HepG2 (cell line): ENCODE results near the gene ACP5. TPM values are rescaled to one million over a fixed set of nuclear protein-coding genes. Genes with fewer than 3 reads are reported as not detected.

Source experiments
- CTCF ChIP-seq: sonication (generic); formaldehyde crosslinking; IDR thresholded peaks from 2 replicates; pipeline ENCODE4 v1.5.0; 2020; ENCODE audit warnings: mild to moderate bottlenecking, missing genetic modification reagents, moderate library complexity
- DNMT3B ChIP-seq: conservative IDR thresholded peaks from 2 replicates; pipeline ENCODE4 v1.6.1; 2016; ENCODE audit warnings: missing biosample characterization, control low read depth
- EED ChIP-seq: sonication (generic); formaldehyde crosslinking; IDR thresholded peaks from 2 replicates; pipeline ENCODE4 v1.5.0; 2020; ENCODE audit warnings: mild to moderate bottlenecking, missing genetic modification reagents
- MBNL3 ChIP-seq: fragments of 250-450 bp; sonication (Bioruptor Pico); conservative IDR thresholded peaks from 2 replicates; pipeline ENCODE4 v1.8.0; 2022; ENCODE audit warnings: mild to moderate bottlenecking, inconsistent platforms
- POGK ChIP-seq: sonication (generic); formaldehyde crosslinking; conservative IDR thresholded peaks from 2 replicates; pipeline ENCODE4 v1.8.0; 2022; ENCODE audit warnings: mild to moderate bottlenecking, moderate library complexity, missing genetic modification reagents
- POLR2A ChIP-seq, 2 experiments: IDR thresholded peaks; 2 replicates each; pipeline ENCODE4 v1.6.1; 2011; ENCODE audit warnings: low read depth in 2 of 2, low read length in 2 of 2, mild to moderate bottlenecking in 1 of 2, moderate library complexity in 1 of 2; ENCODE audit not compliant: insufficient read depth in 1 of 2
- RBAK ChIP-seq: sonication (generic); formaldehyde crosslinking; IDR thresholded peaks from 2 replicates; pipeline ENCODE4 v1.5.1; 2020; ENCODE audit warnings: mild to moderate bottlenecking, missing genetic modification reagents
- SMAD3 ChIP-seq: sonication (generic); formaldehyde crosslinking; IDR thresholded peaks from 2 replicates; pipeline ENCODE4 v1.4.0; 2020; ENCODE audit warnings: missing genetic modification reagents
- SNAPC2 ChIP-seq: sonication (generic); formaldehyde crosslinking; IDR thresholded peaks from 2 replicates; pipeline ENCODE4 v1.8.1; 2022; ENCODE audit warnings: mild to moderate bottlenecking, missing genetic modification reagents
- TERF1 ChIP-seq: sonication (generic); formaldehyde crosslinking; IDR thresholded peaks from 2 replicates; pipeline ENCODE4 v1.8.0; 2022; ENCODE audit warnings: mild to moderate bottlenecking, missing genetic modification reagents, moderate library complexity
- TP53 ChIP-seq: sonication (generic); formaldehyde crosslinking; conservative IDR thresholded peaks from 2 replicates; pipeline ENCODE4 v1.4.0; 2020; ENCODE audit warnings: missing genetic modification reagents
- YY1 ChIP-seq: IDR thresholded peaks from 2 replicates; pipeline ENCODE4 v1.6.1; 2011; ENCODE audit warnings: low read length, low read depth, moderate library complexity, mild to moderate bottlenecking; ENCODE audit not compliant: insufficient read depth, insufficient replicate concordance
- ZBTB25 ChIP-seq: IDR thresholded peaks from 2 replicates; pipeline ENCODE4 v1.6.1; 2018; ENCODE audit warnings: missing genetic modification reagents
- ZBTB7B ChIP-seq: sonication (generic); formaldehyde crosslinking; IDR thresholded peaks from 2 replicates; pipeline ENCODE4 v1.4.0; 2020; ENCODE audit warnings: missing genetic modification reagents
- ZFP41 ChIP-seq: sonication (generic); formaldehyde crosslinking; IDR thresholded peaks from 2 replicates; pipeline ENCODE4 v1.4.0; 2020; ENCODE audit warnings: mild to moderate bottlenecking, missing genetic modification reagents, borderline replicate concordance
- ZNF367 ChIP-seq: sonication (generic); formaldehyde crosslinking; IDR thresholded peaks from 2 replicates; pipeline ENCODE4 v1.4.0; 2020; ENCODE audit warnings: missing genetic modification reagents, borderline replicate concordance
- ZNF615 ChIP-seq: sonication (generic); formaldehyde crosslinking; IDR thresholded peaks from 2 replicates; pipeline ENCODE4 v1.5.0; 2020; ENCODE audit warnings: mild to moderate bottlenecking, missing genetic modification reagents, borderline replicate concordance
- ZNF720 ChIP-seq: sonication (generic); formaldehyde crosslinking; IDR thresholded peaks from 2 replicates; pipeline ENCODE4 v1.4.0; 2020; ENCODE audit warnings: missing genetic modification reagents
- ZNF782 ChIP-seq: sonication (generic); formaldehyde crosslinking; IDR thresholded peaks from 2 replicates; pipeline ENCODE4 v1.4.0; 2020; ENCODE audit warnings: missing genetic modification reagents, mild to moderate bottlenecking, borderline replicate concordance
- ZNF790 ChIP-seq: sonication (generic); formaldehyde crosslinking; IDR thresholded peaks from 2 replicates; pipeline ENCODE4 v1.8.0; 2022; ENCODE audit warnings: missing genetic modification reagents, mild to moderate bottlenecking, borderline replicate concordance
- ZNF839 ChIP-seq: sonication (generic); formaldehyde crosslinking; IDR thresholded peaks from 2 replicates; pipeline ENCODE4 v1.4.0; 2020; ENCODE audit warnings: missing genetic modification reagents, mild to moderate bottlenecking, borderline replicate concordance
- ZSCAN12 ChIP-seq: sonication (generic); formaldehyde crosslinking; IDR thresholded peaks from 2 replicates; pipeline ENCODE4 v1.9.0; 2021; ENCODE audit warnings: mild to moderate bottlenecking, missing genetic modification reagents
- polyA plus RNA-seq, 8 experiments: library from polyadenylated mRNA; depleted of rRNA in 3 of 8; stranded (reverse) in 7 of 8; unstranded in 1 of 8; fragments of >200 nt; fragmentation: Illumina TruSeq in 4 of 8; extraction: Trizol in 4 of 8; gene quantifications; 2 replicates each; pipeline versions ENCODE4 v1.2.1 to v1.2.3, GENCODE V29; 2011 to 2016; ENCODE audit warnings: low read depth in 4 of 8, missing spikeins in 1 of 8, mixed read lengths in 1 of 8; ENCODE audit not compliant: insufficient read depth in 1 of 8
- total RNA-seq, 5 experiments: library from RNA; depleted of rRNA; stranded (reverse); fragments of >200 nt; fragmentation: Illumina TruSeq; extraction: Trizol; gene quantifications; 2 replicates each; pipeline ENCODE4 v1.2.3, GENCODE V29; 2016; ENCODE audit warnings: low read depth in 1 of 5
- TF ChIP-seq, protein P1 (sequence below): sonication (generic); formaldehyde crosslinking; conservative IDR thresholded peaks from 2 replicates; pipeline ENCODE4 v1.5.0; 2020; ENCODE audit warnings: missing genetic modification reagents

The ACP5 gene
- total and polyA plus RNA-seq, 2 of the 13 experiments (the other 11 are each of a cell fraction or from before 2014, with no cell fraction given) = 1.3 to 6.7 TPM

GRCh38 chr19:11528551-11529341 is 48.7 kb downstream of the ACP5 start, which contains the start of gene ECSIT (continued):
- TF ChIP-seq TERF1 (CRISPR knock-in tag) (no peak), POGK (CRISPR knock-in tag) (peak; percentile 82), ZNF367 (CRISPR knock-in tag) (no peak), SNAPC2 (CRISPR knock-in tag) (no peak), EED (CRISPR knock-in tag) (peak; percentile 92), YY1 (peak; percentile 99), ZNF790 (CRISPR knock-in tag) (no peak), ZNF839 (CRISPR knock-in tag) (no peak), ZBTB25 (CRISPR knock-in tag) (peak; percentile 58; the same call in 1 of the 2 replicates), RBAK (CRISPR knock-in tag) (no peak), ZBTB7B (CRISPR knock-in tag) (no peak), ZNF615 (0 out of 2 replicates have a peak, but pooled peaks have one; percentile 60), TP53 (CRISPR knock-in tag) (no peak), CTCF (CRISPR knock-in tag) (peak; percentile 10; the same call in 1 of the 2 replicates), ZNF782 (CRISPR knock-in tag) (peak; percentile 49; the same call in 1 of the 2 replicates), SMAD3 (CRISPR knock-in tag) (peak; percentile 50; the same call in 1 of the 2 replicates), MBNL3 (CRISPR knock-in tag) (no peak), ZSCAN12 (no peak), ZFP41 (0 out of 2 replicates have a peak, but pooled peaks have one; percentile 10), DNMT3B (CRISPR knock-in tag) (peak; percentile 89), POLR2A (IDR thresholded peaks at IDR 0.05; ENCODE audit: insufficient read depth in 1 of 2, low read depth in 2 of 2, low read length in 2 of 2) (peak; percentile 75 to 80), ZNF720 (CRISPR knock-in tag) (no peak)
- TF ChIP-seq, protein P1, sequence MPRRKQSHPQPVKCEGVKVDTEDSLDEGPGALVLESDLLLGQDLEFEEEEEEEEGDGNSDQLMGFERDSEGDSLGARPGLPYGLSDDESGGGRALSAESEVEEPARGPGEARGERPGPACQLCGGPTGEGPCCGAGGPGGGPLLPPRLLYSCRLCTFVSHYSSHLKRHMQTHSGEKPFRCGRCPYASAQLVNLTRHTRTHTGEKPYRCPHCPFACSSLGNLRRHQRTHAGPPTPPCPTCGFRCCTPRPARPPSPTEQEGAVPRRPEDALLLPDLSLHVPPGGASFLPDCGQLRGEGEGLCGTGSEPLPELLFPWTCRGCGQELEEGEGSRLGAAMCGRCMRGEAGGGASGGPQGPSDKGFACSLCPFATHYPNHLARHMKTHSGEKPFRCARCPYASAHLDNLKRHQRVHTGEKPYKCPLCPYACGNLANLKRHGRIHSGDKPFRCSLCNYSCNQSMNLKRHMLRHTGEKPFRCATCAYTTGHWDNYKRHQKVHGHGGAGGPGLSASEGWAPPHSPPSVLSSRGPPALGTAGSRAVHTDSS (CRISPR knock-in tag) = 0 out of 2 replicates have a peak, but pooled peaks have one; percentile 42
